ENCODE measurements around the gene CFAP20. TPM values are rescaled to one million over a fixed set of nuclear protein-coding genes. Genes with fewer than 3 reads are reported as not detected.

Gene CFAP20
- total RNA-seq, 4 donors from 2014 or later: 14.8 to 48.3 (median 25.7) TPM

DNA sequence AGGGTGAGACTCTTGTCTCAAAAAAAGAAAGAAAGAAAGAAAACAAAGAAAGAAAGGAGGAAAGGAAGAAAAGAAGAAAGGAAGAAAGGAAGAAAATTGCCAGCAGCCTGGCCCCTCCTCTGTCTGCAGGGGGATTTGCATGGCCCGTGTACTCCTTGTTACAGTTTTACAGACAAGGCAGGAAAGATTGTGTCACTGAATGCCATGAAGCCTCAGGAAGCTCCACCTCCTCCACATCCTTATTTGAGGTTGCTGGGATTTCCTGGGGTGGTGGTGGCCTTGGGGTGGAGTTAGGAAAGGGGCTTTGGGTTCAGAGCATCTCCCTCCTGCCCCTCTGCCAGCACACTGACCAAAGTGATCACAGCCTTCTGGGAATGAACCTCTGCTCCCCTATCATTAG is 23.6 kb downstream of the CFAP20 start:
- Histone ChIP-seq H3K4me1 (no peaks in the 10 kb centered on the region), H3K9me3 (no peaks in the 10 kb centered on the region), H3K27me3 (no peaks in the 10 kb centered on the region), H3K27ac (no peak overlapping the region), H3K4me3 (no peak overlapping the region), H3K36me3 (no peaks in the 10 kb centered on the region)
- 17 to 18% methylated on average over 1 of the region's 1 CpG for WGBS, 2 donors (ENCODE audit: low coverage in 1 of 2)
- TF ChIP-seq CTCF (IDR thresholded peaks at IDR 0.05) (no peak), POLR2A (IDR thresholded peaks at IDR 0.05) (no peak), POLR2AphosphoS5 (IDR thresholded peaks at IDR 0.05) (no peak), EP300 (IDR thresholded peaks at IDR 0.05) (no peak)
- no peak for ATAC-seq

- ATAC-seq: no peak
- Histone ChIP-seq H3K9me3 (no peaks in the 10 kb centered on the region), H3K27ac (no peak overlapping the region), H3K36me3 (no peaks in the 10 kb centered on the region), H3K27me3 (no peaks in the 10 kb centered on the region), H3K4me3 (no peak overlapping the region), H3K4me1 (no peaks in the 10 kb centered on the region)
- TF ChIP-seq EP300 (IDR thresholded peaks at IDR 0.05) (no peak), POLR2AphosphoS5 (IDR thresholded peaks at IDR 0.05) (no peak), POLR2A (IDR thresholded peaks at IDR 0.05) (no peak), CTCF (IDR thresholded peaks at IDR 0.05) (no peak)
- WGBS, 2 donors (ENCODE audit: low coverage in 1 of 2): 63 to 78% methylated on average over 3 to 10 of the region's 15 CpGs
Measured at GRCh38 chr16:58102665-58103392, 26.4 kb downstream of the CFAP20 start.

GRCh38 chr16:58099956-58100300 is 29.3 kb downstream of the CFAP20 start:
- no peak overlapping the region for H3K4me3 ChIP-seq
- no peaks in the 10 kb centered on the region for H3K9me3 ChIP-seq
- H3K27ac ChIP-seq: no peak overlapping the region
- 60% methylated on average over 1 of the region's 6 CpGs; no CpG with 5 or more reads in 1 of the 2 donors for WGBS, 2 donors (ENCODE audit: low coverage in 1 of 2)
- peaks cover 0 to 9% (median 0%) of the 10 kb centered on the region in 3 donors for H3K4me1 ChIP-seq
- no peaks in the 10 kb centered on the region for H3K36me3 ChIP-seq
- no peak for ATAC-seq
- TF ChIP-seq EP300 (IDR thresholded peaks at IDR 0.05): no peak
- no peak for TF ChIP-seq CTCF (IDR thresholded peaks at IDR 0.05)
- TF ChIP-seq POLR2A (IDR thresholded peaks at IDR 0.05): no peak
- TF ChIP-seq POLR2AphosphoS5 (IDR thresholded peaks at IDR 0.05): no peak
- peaks cover 10% of the 10 kb centered on the region for H3K27me3 ChIP-seq

GRCh38 chr16:58099097-58099955 is 29.9 kb downstream of the CFAP20 start:
- Histone ChIP-seq H3K4me3 (no peak overlapping the region), H3K27ac (no peak overlapping the region), H3K27me3 (peaks cover 12% of the 10 kb centered on the region), H3K36me3 (no peaks in the 10 kb centered on the region), H3K4me1 (peaks cover 0 to 9% (median 0%) of the 10 kb centered on the region in 3 donors), H3K9me3 (no peaks in the 10 kb centered on the region)
- WGBS, 2 donors (ENCODE audit: low coverage in 1 of 2): 74 to 100% methylated on average over 2 to 4 of the region's 12 CpGs
- no peak for TF ChIP-seq POLR2A (IDR thresholded peaks at IDR 0.05)
- no peak for TF ChIP-seq EP300 (IDR thresholded peaks at IDR 0.05)
- no peak for TF ChIP-seq CTCF (IDR thresholded peaks at IDR 0.05)
- TF ChIP-seq POLR2AphosphoS5 (IDR thresholded peaks at IDR 0.05): no peak
- no peak for ATAC-seq
